ENCODE measurements around the gene ANKFN1. TPM values are rescaled to one million over a fixed set of nuclear protein-coding genes. Genes with fewer than 3 reads are reported as not detected.

Gene ANKFN1
- total and polyA plus RNA-seq, 5 experiments from 2014 or later, result not detected

GRCh38 chr17:56314984-56315602 lies 161.8 kb downstream of the ANKFN1 start:
- ATAC-seq (no peak), DNase-seq (no peak)
- Mint-ChIP-seq H3K27ac (no peak overlapping the region), H3K4me1 (peaks cover 0 to 2% (median under 1%) of the 10 kb centered on the region in 4 donors), H3K27me3 (peaks cover 0 to 3% (median 0%) of the 10 kb centered on the region in 5 donors), H3K36me3 (no peaks in the 10 kb centered on the region), H3K9me3 (no peaks in the 10 kb centered on the region), H3K4me3 (no peak overlapping the region)
- POLR2A ChIA-PET, result no interaction called here

DNA sequence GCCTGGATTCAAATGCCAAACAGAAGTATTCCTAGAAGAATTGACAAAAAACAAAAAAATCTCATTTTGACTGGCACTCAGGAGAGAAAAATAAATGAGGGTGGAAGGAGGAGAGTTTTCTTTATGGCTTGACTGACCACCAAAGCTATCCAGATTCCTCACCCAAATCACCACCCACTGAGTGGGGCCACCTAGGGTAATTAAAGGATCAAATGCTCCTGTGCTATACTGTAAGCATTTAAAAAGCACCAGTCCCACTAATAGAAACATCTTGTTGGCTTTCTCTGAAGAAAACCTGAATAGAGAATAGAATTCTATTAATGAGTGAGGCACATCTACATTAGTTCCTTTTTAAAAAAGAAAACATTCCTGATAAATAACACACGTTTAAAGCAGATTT lies 163.3 kb downstream of the ANKFN1 start:
- ATAC-seq (no peak), DNase-seq (no peak)
- POLR2A ChIA-PET, result no interaction called here
- H3K27ac Mint-ChIP-seq, result no peak overlapping the region
- H3K4me3 Mint-ChIP-seq, result no peak overlapping the region
- H3K9me3 Mint-ChIP-seq, result no peaks in the 10 kb centered on the region
- H3K27me3 Mint-ChIP-seq, result peaks cover 0 to 3% (median 0%) of the 10 kb centered on the region in 5 donors
- peaks cover 0 to 2% (median under 1%) of the 10 kb centered on the region in 4 donors for H3K4me1 Mint-ChIP-seq
- no peaks in the 10 kb centered on the region for H3K36me3 Mint-ChIP-seq

DNA sequence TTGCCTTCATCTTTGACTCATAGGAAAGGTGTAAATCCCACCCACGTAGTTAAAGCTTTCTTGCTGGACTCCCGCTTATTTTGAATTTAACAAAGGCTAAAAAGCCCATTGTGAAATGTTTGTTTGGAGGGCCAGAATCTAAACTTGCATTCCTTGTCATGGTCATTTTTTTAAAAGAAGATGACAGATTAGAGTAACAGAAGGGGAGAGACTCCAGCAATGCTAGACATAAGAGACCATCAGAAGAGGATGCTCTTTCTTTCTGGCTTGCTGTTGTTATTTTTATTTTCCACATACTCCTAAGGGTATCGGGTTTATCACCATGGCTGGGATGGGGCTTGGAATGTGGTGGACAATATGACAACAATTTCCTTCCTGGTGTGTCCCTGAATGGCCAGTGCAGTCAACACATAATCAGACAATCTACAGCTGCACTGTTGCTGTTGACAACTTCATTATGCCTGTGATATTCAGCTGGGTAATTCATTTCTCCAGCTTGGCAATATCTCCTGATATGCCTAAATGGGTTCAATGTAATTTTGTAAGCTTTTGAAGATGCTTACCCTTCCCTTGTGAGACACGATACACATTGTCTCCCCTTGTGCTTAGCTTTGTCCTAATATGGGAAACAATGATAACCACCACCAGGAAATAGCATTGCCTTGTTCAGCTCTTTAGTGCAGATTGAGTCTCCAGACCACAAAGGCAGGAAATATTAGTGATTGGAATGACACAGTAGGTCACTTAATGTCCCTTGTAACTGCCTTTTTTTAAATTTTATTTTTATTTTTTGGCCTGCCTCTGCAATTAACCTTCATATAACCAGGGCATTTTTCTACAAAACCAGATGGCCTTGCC lies 164.3 kb downstream of the ANKFN1 start:
- no peaks in the 10 kb centered on the region for H3K36me3 Mint-ChIP-seq
- no peak for DNase-seq
- peaks cover 2 to 7% (median 5%) of the 10 kb centered on the region in 5 donors for H3K27me3 Mint-ChIP-seq
- no peak for ATAC-seq
- no peak overlapping the region for H3K27ac Mint-ChIP-seq
- no peaks in the 10 kb centered on the region for H3K9me3 Mint-ChIP-seq
- H3K4me3 Mint-ChIP-seq, result no peak overlapping the region
- POLR2A ChIA-PET, result no interaction called here
- peaks cover 0 to 2% (median under 1%) of the 10 kb centered on the region in 4 donors for H3K4me1 Mint-ChIP-seq

DNA sequence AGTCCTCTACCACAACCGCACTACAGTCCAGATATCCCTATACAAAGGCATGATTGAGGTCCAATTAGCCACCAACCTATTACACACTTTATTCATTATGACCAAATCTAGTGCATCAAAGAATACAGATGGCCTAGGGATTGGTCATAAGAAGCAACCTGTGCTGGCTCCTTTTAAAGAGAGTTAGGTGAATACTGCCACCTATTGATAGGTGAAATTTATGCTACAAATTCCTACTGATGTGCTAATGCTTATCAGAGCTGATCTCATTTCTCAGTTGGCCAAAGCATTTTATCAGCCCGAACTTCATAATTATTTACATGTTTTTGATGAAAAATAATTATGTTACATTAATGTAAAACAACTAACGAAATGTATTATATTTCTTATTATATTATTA lies 166.3 kb downstream of the ANKFN1 start:
- DNase-seq, result peak in 3 of 10 donors; percentile 7 to 25 (median 13)
- H3K27ac Mint-ChIP-seq, result no peak overlapping the region
- no peak overlapping the region for H3K4me3 Mint-ChIP-seq
- no peaks in the 10 kb centered on the region for H3K9me3 Mint-ChIP-seq
- POLR2A ChIA-PET, result no interaction called here
- no peak for ATAC-seq
- peaks cover 4 to 11% (median 5%) of the 10 kb centered on the region in 5 donors for H3K27me3 Mint-ChIP-seq
- no peaks in the 10 kb centered on the region for H3K36me3 Mint-ChIP-seq
- peaks cover 0 to 2% (median under 1%) of the 10 kb centered on the region in 4 donors for H3K4me1 Mint-ChIP-seq

GRCh38 chr17:56320443-56320842 lies 167.2 kb downstream of the ANKFN1 start:
- Mint-ChIP-seq H3K4me1 (peaks cover 0 to 2% (median under 1%) of the 10 kb centered on the region in 4 donors), H3K27me3 (peaks cover 4 to 11% (median 5%) of the 10 kb centered on the region in 5 donors), H3K4me3 (no peak overlapping the region), H3K27ac (no peak overlapping the region), H3K9me3 (no peaks in the 10 kb centered on the region), H3K36me3 (no peaks in the 10 kb centered on the region)
- POLR2A ChIA-PET, result interaction anchor here (0.6 kb wide), 1 partner anchor 8 kb away, joined by 3 read pairs; no protein-coding TSS in a partner anchor
- ATAC-seq (no peak), DNase-seq (no peak)

GRCh38 chr17:56322991-56323390 lies 169.7 kb downstream of the ANKFN1 start:
- no peak for ATAC-seq
- Mint-ChIP-seq H3K4me1 (no peaks in the 10 kb centered on the region), H3K27ac (no peak overlapping the region), H3K27me3 (peaks cover 4 to 11% (median 5%) of the 10 kb centered on the region in 5 donors), H3K9me3 (no peaks in the 10 kb centered on the region), H3K4me3 (no peak overlapping the region), H3K36me3 (no peaks in the 10 kb centered on the region)
- POLR2A ChIA-PET, result no interaction called here
- DNase-seq, result no peak

GRCh38 chr17:56324676-56325075 lies 171.4 kb downstream of the ANKFN1 start:
- DNase-seq (no peak), ATAC-seq (no peak)
- Mint-ChIP-seq H3K4me3 (no peak overlapping the region), H3K4me1 (no peaks in the 10 kb centered on the region), H3K27ac (no peak overlapping the region), H3K27me3 (peaks cover 4 to 13% (median 8%) of the 10 kb centered on the region in 5 donors), H3K9me3 (no peaks in the 10 kb centered on the region), H3K36me3 (no peaks in the 10 kb centered on the region)
- POLR2A ChIA-PET, result no interaction called here

GRCh38 chr17:56325313-56326000 lies 172.2 kb downstream of the ANKFN1 start:
- peaks cover 4 to 13% (median 8%) of the 10 kb centered on the region in 5 donors for H3K27me3 Mint-ChIP-seq
- ATAC-seq, result no peak
- POLR2A ChIA-PET, result no interaction called here
- DNase-seq, result no peak
- no peaks in the 10 kb centered on the region for H3K9me3 Mint-ChIP-seq
- no peak overlapping the region for H3K27ac Mint-ChIP-seq
- no peaks in the 10 kb centered on the region for H3K36me3 Mint-ChIP-seq
- no peaks in the 10 kb centered on the region for H3K4me1 Mint-ChIP-seq
- no peak overlapping the region for H3K4me3 Mint-ChIP-seq

- POLR2A ChIA-PET, result no interaction called here
Observed at GRCh38 chr17:56326001-56326359, 172.7 kb downstream of the ANKFN1 start.

DNA sequence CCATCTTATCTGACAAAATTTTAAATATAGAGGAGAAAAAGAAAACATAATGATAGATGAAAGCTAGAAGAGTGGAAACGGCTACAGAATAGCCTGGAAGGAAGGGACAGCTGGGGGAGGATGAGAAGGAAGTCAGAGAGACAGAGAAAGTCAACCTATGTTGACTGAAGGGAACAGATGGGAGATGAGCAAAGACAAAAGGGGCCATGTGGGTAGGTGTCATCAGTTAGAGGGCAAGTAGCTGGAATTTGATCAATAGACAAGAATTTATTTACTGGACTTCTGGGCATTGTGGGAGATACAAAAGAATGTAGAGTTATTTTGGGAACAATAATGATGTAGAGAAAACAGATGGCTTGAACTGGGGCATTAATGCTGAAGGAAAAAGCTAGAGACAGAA lies 194.4 kb downstream of the ANKFN1 start:
- Mint-ChIP-seq H3K27me3 (peaks cover 10 to 28% (median 16%) of the 10 kb centered on the region in 5 donors), H3K36me3 (peaks cover 0 to 8% (median 0%) of the 10 kb centered on the region in 3 donors), H3K27ac (no peak overlapping the region), H3K4me1 (no peaks in the 10 kb centered on the region), H3K9me3 (peaks cover 5 to 24% (median 12%) of the 10 kb centered on the region in 9 donors), H3K4me3 (no peak overlapping the region)
- DNase-seq, result no peak
- POLR2A ChIA-PET, result no interaction called here
- ATAC-seq, result no peak

More at GRCh38 chr17:56326001-56326359, 172.7 kb downstream of the ANKFN1 start:
- ATAC-seq (no peak), DNase-seq (no peak)
- Mint-ChIP-seq H3K27ac (no peak overlapping the region), H3K36me3 (no peaks in the 10 kb centered on the region), H3K4me3 (no peak overlapping the region), H3K27me3 (peaks cover 4 to 13% (median 8%) of the 10 kb centered on the region in 5 donors), H3K9me3 (no peaks in the 10 kb centered on the region), H3K4me1 (no peaks in the 10 kb centered on the region)

DNA sequence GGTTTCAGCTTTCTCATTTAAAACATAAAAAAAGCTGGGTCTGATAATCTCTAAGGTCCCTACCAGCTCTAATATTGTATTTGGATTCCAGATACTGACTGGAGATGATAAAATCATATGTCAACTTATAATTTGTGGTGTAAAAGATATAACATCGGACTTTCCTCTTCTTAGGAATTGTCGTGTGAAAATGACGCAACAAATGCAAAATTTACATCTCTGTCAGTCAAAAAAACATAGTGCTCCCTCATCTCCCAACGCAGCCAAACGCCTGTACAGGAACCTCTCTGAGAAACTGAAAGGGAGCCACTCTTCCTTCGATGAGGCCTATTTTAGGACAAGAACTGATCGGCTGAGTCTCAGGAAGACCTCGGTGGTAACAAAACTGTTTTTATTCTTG lies 197.3 kb downstream of the ANKFN1 start:
- no peak for DNase-seq
- H3K27ac Mint-ChIP-seq, result no peak overlapping the region
- POLR2A ChIA-PET, result no interaction called here
- ATAC-seq, result no peak
- H3K4me3 Mint-ChIP-seq, result no peak overlapping the region
- peaks cover 0 to 5% (median 0%) of the 10 kb centered on the region in 9 donors for H3K9me3 Mint-ChIP-seq
- H3K36me3 Mint-ChIP-seq, result no peaks in the 10 kb centered on the region
- peaks cover 3 to 20% (median 9%) of the 10 kb centered on the region in 5 donors for H3K27me3 Mint-ChIP-seq
- no peaks in the 10 kb centered on the region for H3K4me1 Mint-ChIP-seq

DNA sequence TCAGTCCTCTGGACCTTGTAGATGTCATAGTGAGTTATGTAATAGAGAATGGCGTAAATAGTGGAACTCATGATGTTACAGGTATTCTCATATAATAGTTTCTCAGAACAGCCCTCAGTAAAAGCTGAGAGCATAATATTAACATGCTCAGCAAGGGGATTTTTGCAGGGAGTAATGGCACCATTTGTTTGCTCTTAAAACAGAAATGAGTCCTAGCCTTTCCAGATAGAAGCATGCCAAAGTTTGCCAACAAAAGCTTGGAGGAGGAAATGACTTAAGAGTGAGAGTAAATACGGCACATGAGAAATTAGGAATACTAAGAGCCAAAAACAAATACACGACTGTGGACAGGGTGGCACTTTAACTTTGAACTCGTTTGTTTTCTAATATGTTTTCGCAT lies 198.4 kb downstream of the ANKFN1 start:
- Mint-ChIP-seq H3K4me3 (no peak overlapping the region), H3K27ac (no peak overlapping the region), H3K4me1 (no peaks in the 10 kb centered on the region), H3K27me3 (peaks cover 2 to 14% (median 9%) of the 10 kb centered on the region in 5 donors), H3K36me3 (no peaks in the 10 kb centered on the region), H3K9me3 (peaks cover 0 to 5% (median 0%) of the 10 kb centered on the region in 9 donors)
- DNase-seq, result no peak
- POLR2A ChIA-PET, result no interaction called here
- ATAC-seq, result no peak

DNA sequence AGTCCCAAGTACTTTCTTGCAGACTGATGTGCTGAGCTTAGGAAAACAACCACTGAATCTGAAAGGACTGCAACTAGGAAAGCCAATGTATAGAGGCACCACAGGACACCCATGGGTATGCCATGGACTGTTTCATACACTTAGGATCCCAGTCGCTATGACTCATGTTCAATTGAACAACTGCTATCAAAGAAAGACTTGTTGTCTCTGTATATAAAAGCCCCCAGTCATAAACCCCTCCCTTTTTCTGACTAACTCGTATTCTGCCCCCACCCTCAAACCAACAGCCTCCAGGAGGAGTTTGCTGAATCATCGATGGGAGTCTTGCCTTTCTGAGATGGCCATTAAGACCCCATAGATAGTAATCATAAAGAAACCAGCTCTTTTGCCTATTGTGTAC lies 205.4 kb downstream of the ANKFN1 start:
- peaks cover 0 to 2% (median 0%) of the 10 kb centered on the region in 9 donors for H3K9me3 Mint-ChIP-seq
- no peaks in the 10 kb centered on the region for H3K4me1 Mint-ChIP-seq
- no peaks in the 10 kb centered on the region for H3K36me3 Mint-ChIP-seq
- no peak overlapping the region for H3K27ac Mint-ChIP-seq
- DNase-seq (no peak), ATAC-seq (no peak)
- no peak overlapping the region for H3K4me3 Mint-ChIP-seq
- H3K27me3 Mint-ChIP-seq, result peaks cover 2 to 24% (median 6%) of the 10 kb centered on the region in 5 donors
- POLR2A ChIA-PET, result no interaction called here
